Regular cardiac myocyte (primary cell): ENCODE measurements around the gene ZNF441. TPM values are rescaled to one million over a fixed set of nuclear protein-coding genes. Genes with fewer than 3 reads are reported as not detected.

Experiments
- total RNA-seq: library from RNA; depleted of rRNA; stranded (reverse); fragments of >200 nt; gene quantifications from 2 replicates; pipeline ENCODE4 v1.2.3, GENCODE V29; 2014

ZNF441 gene
- total RNA-seq: 12.7 and 16.1 TPM in 2 replicates

DNA sequence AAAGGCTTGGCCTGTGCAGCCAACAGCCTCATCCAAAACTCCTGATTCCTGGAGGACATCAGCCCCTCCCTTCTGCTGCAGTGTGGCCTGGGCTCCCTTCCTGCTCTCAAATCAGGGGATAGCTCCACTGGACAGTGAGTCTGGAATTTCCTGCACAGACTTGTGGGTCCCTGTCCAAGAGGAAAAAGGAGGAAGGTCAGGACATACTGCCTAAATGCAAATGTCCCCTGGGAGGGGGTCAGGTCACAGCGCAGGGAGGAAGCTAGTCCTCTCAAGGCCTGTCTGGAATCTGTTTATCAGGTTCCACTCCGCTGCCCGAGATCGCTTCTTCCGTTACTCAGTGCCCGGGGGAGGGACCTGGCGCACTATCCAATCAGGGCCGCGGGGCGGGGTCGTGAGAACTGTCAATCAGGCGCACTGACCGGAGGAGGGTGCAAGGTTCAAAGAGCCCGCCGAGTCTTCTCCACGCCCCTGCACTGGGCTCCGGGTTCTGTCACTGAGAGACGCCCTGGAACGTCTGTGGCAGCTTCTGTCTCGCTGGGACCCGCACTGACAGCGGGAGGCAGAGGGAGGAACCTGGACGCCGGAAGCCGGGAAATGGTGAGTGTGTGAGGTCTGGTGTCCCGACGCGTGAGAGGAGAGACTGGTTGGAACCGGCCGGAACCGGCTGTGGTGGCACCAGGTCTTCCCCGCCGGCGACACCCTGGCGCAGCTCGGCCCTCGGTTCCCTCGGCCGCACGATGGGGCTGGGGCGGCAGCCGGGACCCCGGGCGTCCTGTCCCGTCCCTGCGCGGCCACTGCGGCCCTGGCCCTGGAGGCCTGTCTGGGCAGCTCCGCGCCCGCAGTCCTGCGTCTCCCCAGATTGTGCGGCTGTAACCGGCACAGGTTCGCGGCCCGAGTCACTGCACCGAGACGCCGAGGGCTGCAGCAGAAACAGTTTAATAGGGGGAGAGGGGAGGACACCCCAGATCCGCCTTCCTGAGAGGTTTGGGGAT lies at the start of gene ZNF441:
Gene ZNF441, plus strand, starts transcription at position 404 of the 995 bp plus-strand sequence. Its CDS starts 194 bp downstream, at position 598.

DNA sequence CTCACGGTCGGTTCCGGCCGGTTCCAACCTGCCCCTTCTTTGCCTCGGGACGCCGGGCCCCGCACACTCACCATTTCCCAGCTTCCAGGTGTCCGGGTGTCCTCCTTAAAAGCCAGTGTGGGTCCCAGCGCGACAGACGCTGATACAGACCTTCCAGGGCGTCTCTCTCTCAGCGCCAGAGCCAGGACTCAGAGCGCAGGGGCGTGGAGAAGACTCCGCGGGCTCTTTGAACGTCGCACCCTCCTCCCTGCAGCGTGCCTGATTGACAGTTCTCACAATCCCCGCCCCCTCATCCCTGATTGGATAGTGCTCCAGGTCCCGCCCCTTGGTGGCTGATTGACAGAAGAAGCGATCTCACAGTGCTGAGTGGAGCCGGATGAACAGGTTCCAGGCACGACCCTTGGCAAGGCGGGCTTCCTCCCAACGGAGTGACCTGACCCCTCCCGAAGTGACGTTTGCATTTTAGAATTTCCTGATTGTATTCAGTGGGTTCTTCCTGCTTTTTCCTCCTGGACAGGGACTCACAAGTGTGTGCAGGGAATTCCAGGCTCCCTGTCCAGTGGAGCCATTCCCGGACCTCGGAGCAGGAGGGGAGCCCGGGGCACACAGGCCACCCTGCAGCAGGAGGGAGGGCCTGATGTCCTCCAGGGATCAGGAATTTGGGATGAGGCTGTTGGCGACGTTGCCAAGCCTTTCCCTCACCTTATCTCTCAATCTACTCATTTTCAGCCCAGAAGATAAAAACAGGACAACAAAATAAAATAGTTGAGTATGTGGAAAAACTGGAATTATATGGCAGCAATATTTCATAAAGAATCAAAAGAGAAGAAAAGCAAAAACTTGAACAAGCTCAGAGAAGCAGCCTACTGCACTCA lies 27.8 kb upstream of the ZNF441 start, which contains the start of gene ZNF823:
Gene ZNF823, minus strand, starts transcription at position 201 of the 875 bp plus-strand sequence. Its CDS starts 127 bp downstream, at position 74.

DNA sequence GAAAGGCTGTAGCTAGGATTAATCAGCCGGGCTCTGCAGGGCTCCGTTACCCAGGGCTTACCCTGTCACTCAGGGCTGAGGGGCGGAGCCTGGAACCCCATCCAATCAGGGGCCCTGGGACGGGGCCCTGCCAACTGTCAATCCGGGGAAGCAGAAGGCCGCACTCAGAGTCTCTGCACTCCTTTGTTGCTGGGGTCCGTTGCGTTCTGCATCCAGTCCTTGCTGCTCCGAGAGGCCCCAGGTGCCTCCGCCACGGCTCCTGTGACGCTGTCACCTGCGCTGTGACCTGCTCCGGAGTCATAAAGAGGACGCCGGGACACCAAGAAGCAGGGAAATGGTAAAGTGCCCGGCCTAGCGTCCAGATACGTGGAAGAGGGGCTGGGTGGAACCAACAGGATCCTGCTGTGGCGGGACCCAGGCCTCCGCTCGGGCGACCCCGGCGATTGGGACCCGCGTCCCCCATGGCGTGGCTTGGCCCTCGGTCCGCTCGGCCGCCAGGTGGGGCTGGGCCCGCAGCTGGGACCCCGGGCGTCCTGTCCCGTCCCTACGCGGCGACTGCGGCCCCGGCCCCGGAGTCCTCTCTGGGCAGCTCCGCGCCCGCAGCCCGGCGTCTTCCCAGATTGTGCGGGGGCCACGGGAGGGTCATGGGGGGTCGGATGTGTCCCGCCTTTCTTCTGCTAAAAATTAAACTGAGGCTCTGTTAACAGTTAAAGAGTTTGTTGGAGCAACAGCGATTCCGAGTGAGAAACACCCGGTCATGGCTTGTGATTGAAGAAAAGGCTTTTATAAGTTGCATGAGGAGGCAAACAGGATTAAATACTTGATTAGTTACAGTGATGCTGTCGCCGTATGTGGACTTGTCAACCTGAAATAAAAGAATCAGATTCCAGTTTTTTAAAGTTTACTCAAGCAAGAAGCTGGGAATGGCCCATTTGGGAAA lies 31.9 kb downstream of the ZNF441 start, which contains the start of gene ZNF491:
Gene ZNF491, plus strand, starts transcription at position 133 of the 940 bp plus-strand sequence. CDS start 7,431 bp downstream, outside the sequence.

DNA sequence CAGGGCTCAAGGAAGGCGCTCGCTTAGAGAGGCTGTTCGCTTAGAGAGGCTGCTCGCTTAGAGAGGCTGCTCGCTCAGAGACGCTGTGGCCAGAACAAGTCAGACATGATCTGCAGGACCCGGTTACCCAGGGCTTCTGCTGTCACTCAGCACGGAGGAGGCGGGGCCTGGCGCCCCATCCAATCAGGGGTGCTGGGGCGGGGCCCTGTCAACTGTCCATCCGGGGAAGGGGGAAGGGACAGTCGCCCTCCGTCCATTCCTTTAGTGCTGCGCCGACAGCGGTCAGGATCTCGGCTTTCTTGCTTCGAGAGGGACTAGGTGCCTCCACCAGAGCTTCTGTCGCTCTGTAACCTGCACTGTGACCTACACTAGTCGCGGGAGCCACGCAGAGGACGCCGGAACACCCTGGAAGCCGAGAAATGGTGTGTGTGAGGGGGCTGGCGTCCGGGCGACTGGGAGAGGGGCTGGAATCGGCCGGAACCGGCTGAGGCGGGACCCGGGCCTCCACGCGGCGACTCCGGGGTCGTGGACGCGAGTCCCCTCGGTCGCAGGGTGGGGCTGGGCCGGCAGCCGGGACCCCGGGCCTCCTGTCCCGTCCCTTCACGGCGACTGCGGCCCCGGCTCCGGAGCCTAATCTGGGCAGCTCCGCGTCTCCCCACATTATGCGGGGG lies 47.4 kb downstream of the ZNF441 start, which contains the start of gene ZNF440:
Gene ZNF440, plus strand, starts transcription at position 245 of the 671 bp plus-strand sequence. Its CDS starts 175 bp downstream, at position 420.

Other genes starting within 250 kb of the ZNF441 start
- gene ECSIT, start 237.9 kb upstream of the ZNF441 start, total RNA-seq: 24.8 and 31.4 TPM in 2 replicates
- gene CNN1, start 228.1 kb upstream of the ZNF441 start, total RNA-seq: 10.2 and 56.1 TPM in 2 replicates
- gene ELOF1, start 207.8 kb upstream of the ZNF441 start, total RNA-seq: 23.4 and 45.4 TPM in 2 replicates
- 0.38 and 3.1 TPM in 2 replicates for gene ACP5, start 189.4 kb upstream of the ZNF441 start, total RNA-seq
- gene ZNF627, start 169.5 kb upstream of the ZNF441 start, total RNA-seq: 19.4 and 30.2 TPM in 2 replicates
- gene ZNF823, start 28.1 kb upstream of the ZNF441 start, total RNA-seq: 9.9 and 11.5 TPM in 2 replicates
- gene ZNF491, start 31.5 kb downstream of the ZNF441 start, total RNA-seq: 2.9 and 3.9 TPM in 2 replicates
- 9.4 and 12.1 TPM in 2 replicates for gene ZNF440, start 47.3 kb downstream of the ZNF441 start, total RNA-seq
- 7.3 and 14.1 TPM in 2 replicates for gene ZNF439, start 81.7 kb downstream of the ZNF441 start, total RNA-seq
- 10.0 and 12.1 TPM in 2 replicates for gene ZNF69, start 120.8 kb downstream of the ZNF441 start, total RNA-seq
- 8.8 and 11.0 TPM in 2 replicates for gene ZNF700, start 158.1 kb downstream of the ZNF441 start, total RNA-seq
- 1.2 and 2.8 TPM in 2 replicates for gene ZNF763, start 198.0 kb downstream of the ZNF441 start, total RNA-seq